IMR-90 (cell line): ENCODE data around the gene PRPS1L1. TPM values are rescaled to one million over a fixed set of nuclear protein-coding genes. Genes with fewer than 3 reads are reported as not detected.

Source experiments
- ATAC-seq: fragments of 200-7000 bp; cut with Tn5 transposase; 2 replicates; pipeline ENCODE4 v1.9.1; 2020; ENCODE audit warnings: low read depth, mild to moderate bottlenecking, moderate library complexity
- BruUV-seq: library from RNA; stranded (reverse); fragments of 400-500 nt; replicated peaks from 2 replicates; lab custom pipeline; 2021; lab: Mats Ljungman, UMichigan
- CTCF ChIA-PET: fragments of 300-600 bp; formaldehyde crosslinking; extraction: SDS; loops from one replicate; lab custom pipeline; 2021; ENCODE audit warnings: antibody characterized with exemption; lab: Yijun Ruan, JAX
- POLR2A ChIA-PET: fragments of 300-600 bp; sonication (Branson Sonifier 250); formaldehyde crosslinking; loops from one replicate; lab custom pipeline; 2022; ENCODE audit warnings: antibody characterized with exemption; ENCODE audit not compliant: unreplicated experiment; lab: Charles Lee
- DNase-seq: peaks from one replicate; pipeline ENCODE4 v3.0.0; 2013
- H2AFZ ChIP-seq: replicated peaks from 2 replicates; pipeline ENCODE3; 2013; ENCODE audit warnings: low read length, mild to moderate bottlenecking; ENCODE audit not compliant: poor library complexity
- H2AK5ac ChIP-seq: 2 replicates; pipeline ENCODE4 v1.6.1; 2013; ENCODE audit warnings: low read depth, low read length, inconsistent platforms
- H2AK9ac ChIP-seq: replicated peaks from 2 replicates; pipeline ENCODE3; 2013; ENCODE audit warnings: mild to moderate bottlenecking, low read depth, low read length, moderate library complexity; ENCODE audit not compliant: poor library complexity
- H2BK120ac ChIP-seq: 2 replicates; pipeline ENCODE4 v1.6.1; 2013; ENCODE audit warnings: low read depth, low read length, inconsistent platforms
- H2BK15ac ChIP-seq: 3 replicates; pipeline ENCODE4 v1.6.1; 2013; ENCODE audit warnings: low read depth, low read length, inconsistent platforms
- H2BK20ac ChIP-seq: 2 replicates; pipeline ENCODE4 v1.6.1; 2013; ENCODE audit warnings: low read depth, mild to moderate bottlenecking, inconsistent platforms, low read length, moderate library complexity
- H2BK5ac ChIP-seq: 2 replicates; pipeline ENCODE4 v1.6.1; 2013; ENCODE audit warnings: mild to moderate bottlenecking, low read depth, low read length, inconsistent platforms; ENCODE audit not compliant: poor library complexity, severe bottlenecking
- H3K14ac ChIP-seq: replicated peaks from 2 replicates; pipeline ENCODE4 v1.6.1; 2013; ENCODE audit warnings: low read depth, low read length, inconsistent platforms
- H3K18ac ChIP-seq: 2 replicates; pipeline ENCODE4 v1.6.1; 2013; ENCODE audit warnings: low read depth, low read length, control low read depth
- H3K23ac ChIP-seq: 2 replicates; pipeline ENCODE4 v1.6.1; 2013; ENCODE audit warnings: low read depth, low read length, inconsistent platforms
- H3K27ac ChIP-seq: 2 replicates; pipeline ENCODE4 v1.5.1; 2013; ENCODE audit warnings: mild to moderate bottlenecking, control low read depth, low read length; ENCODE audit not compliant: insufficient read depth
- H3K27me3 ChIP-seq: 2 replicates; pipeline ENCODE4 v1.6.1; 2013; ENCODE audit warnings: low read length; ENCODE audit not compliant: control insufficient read depth, insufficient read depth
- H3K36me3 ChIP-seq: 2 replicates; pipeline ENCODE4 v1.6.1; 2013; ENCODE audit warnings: low read length, mixed read lengths; ENCODE audit not compliant: control insufficient read depth, insufficient read depth
- H3K4ac ChIP-seq: 2 replicates; pipeline ENCODE4 v1.6.1; 2013; ENCODE audit warnings: low read depth, low read length, inconsistent platforms
- H3K4me1 ChIP-seq: 2 replicates; pipeline ENCODE4 v1.6.1; 2013; ENCODE audit warnings: low read length, mixed read lengths; ENCODE audit not compliant: control insufficient read depth, insufficient read depth
- H3K4me2 ChIP-seq: 2 replicates; pipeline ENCODE4 v1.6.1; 2013; ENCODE audit warnings: low read depth, mild to moderate bottlenecking, control low read depth, low read length, moderate library complexity
- H3K4me3 ChIP-seq: 2 replicates; pipeline ENCODE4 v1.5.1; 2013; ENCODE audit warnings: low read depth, mild to moderate bottlenecking, control low read depth, low read length, moderate library complexity; ENCODE audit not compliant: insufficient read depth
- H3K56ac ChIP-seq: 2 replicates; pipeline ENCODE4 v1.6.1; 2013; ENCODE audit warnings: low read length, inconsistent platforms; ENCODE audit not compliant: insufficient read depth; ENCODE audit errors: extremely low read depth
- H3K79me1 ChIP-seq, 2 experiments: 2 replicates each; pipeline ENCODE4 v1.6.1; 2013; ENCODE audit warnings: low read length in 2 of 2, inconsistent platforms in 1 of 2, low read depth in 1 of 2
- H3K9ac ChIP-seq: 2 replicates; pipeline ENCODE4 v1.6.1; 2013; ENCODE audit warnings: low read depth, low read length, control low read depth
- H3K9me1 ChIP-seq: 2 replicates; pipeline ENCODE4 v1.6.1; 2013; ENCODE audit warnings: low read length, inconsistent platforms; ENCODE audit not compliant: insufficient read depth
- H3K9me3 ChIP-seq: 2 replicates; pipeline ENCODE4 v1.6.1; 2013; ENCODE audit warnings: low read length; ENCODE audit not compliant: control insufficient read depth, insufficient read depth
- H4K20me1 ChIP-seq: 2 replicates; pipeline ENCODE4 v1.6.1; 2013; ENCODE audit warnings: low read length, inconsistent platforms; ENCODE audit not compliant: insufficient read depth
- H4K5ac ChIP-seq: 2 replicates; pipeline ENCODE4 v1.6.1; 2013; ENCODE audit warnings: mild to moderate bottlenecking, low read depth, low read length, control low read depth
- H4K8ac ChIP-seq, 2 experiments: 2 replicates each; pipeline ENCODE4 v1.6.1; 2013; ENCODE audit warnings: low read depth in 2 of 2, low read length in 2 of 2, control low read depth in 1 of 2, inconsistent platforms in 1 of 2
- H4K91ac ChIP-seq: 2 replicates; pipeline ENCODE4 v1.6.1; 2013; ENCODE audit warnings: low read depth, low read length, inconsistent platforms; ENCODE audit not compliant: insufficient read depth
- BHLHE40 ChIP-seq: fragments of 150-350 bp; IDR thresholded peaks from 2 replicates; pipeline ENCODE4 v1.6.1; 2016; ENCODE audit warnings: mild to moderate bottlenecking, low read depth, low read length
- CEBPB ChIP-seq: IDR thresholded peaks from 2 replicates; pipeline ENCODE4 v1.6.1; 2012; ENCODE audit warnings: low read depth, low read length, improper control_type of control experiment
- ELK1 ChIP-seq: fragments of 150-350 bp; IDR thresholded peaks from 2 replicates; pipeline ENCODE4 v1.6.1; 2016; ENCODE audit warnings: low read depth, mild to moderate bottlenecking, low read length, moderate library complexity, borderline replicate concordance
- FOS ChIP-seq: fragments of 150-350 bp; IDR thresholded peaks from 2 replicates; pipeline ENCODE4 v1.6.1; 2016; ENCODE audit warnings: low read depth, low read length
- MAFK ChIP-seq: IDR thresholded peaks from 2 replicates; pipeline ENCODE4 v1.6.1; 2012; ENCODE audit warnings: low read depth, low read length, improper control_type of control experiment
- MAZ ChIP-seq: IDR thresholded peaks from 2 replicates; pipeline ENCODE4 v1.6.1; 2012; ENCODE audit warnings: low read depth, mild to moderate bottlenecking, low read length, improper control_type of control experiment, moderate library complexity, borderline replicate concordance
- MXI1 ChIP-seq: IDR thresholded peaks from 2 replicates; pipeline ENCODE4 v1.6.1; 2012; ENCODE audit warnings: low read depth, mild to moderate bottlenecking, low read length, moderate library complexity, borderline replicate concordance
- POLR2A ChIP-seq: IDR thresholded peaks from 2 replicates; pipeline ENCODE4 v1.6.1; 2012; ENCODE audit warnings: mild to moderate bottlenecking, low read depth, low read length
- RAD21 ChIP-seq: IDR thresholded peaks from 2 replicates; pipeline ENCODE4 v1.6.1; 2012; ENCODE audit warnings: low read length, improper control_type of control experiment
- RFX5 ChIP-seq: IDR thresholded peaks from 2 replicates; pipeline ENCODE4 v1.8.0; 2012; ENCODE audit warnings: low read depth, mild to moderate bottlenecking, low read length, moderate library complexity
- WGBS, 2 experiments: methylation state at CpG; one replicate each; pipeline versions ENCODE4 v1.1.5 to v1.1.7; 2013; ENCODE audit warnings: missing lambda C conversion rate in 2 of 2; ENCODE audit not compliant: insufficient read length in 1 of 2; ENCODE audit errors: extremely low coverage in 2 of 2; 5-methylcytosine and 5-hydroxymethylcytosine counted together
- dilution Hi-C: fragments of 300-500 bp; cut with HindIII; formaldehyde crosslinking; loops from one replicate; pipeline ENCODE4 v1.14.3; 2018; ENCODE audit warnings: low sequenced_read_pairs; ENCODE audit not compliant: unreplicated experiment
- in situ Hi-C: fragments of 300-500 bp; cut with MboI; formaldehyde crosslinking; loops from 3 replicates; pipeline ENCODE4 v1.14.3; 2019; ENCODE audit warnings: low sequenced_read_pairs, inconsistent platforms, mixed read lengths
- intact Hi-C: fragments of 100-400 bp; cut with micrococcal nuclease; formaldehyde crosslinking; loops from 2 replicates; pipeline ENCODE4 v1.10.0; 2022
- polyA plus RNA-seq, 3 experiments: library from polyadenylated mRNA; depleted of rRNA; stranded (reverse); fragments of >200 nt; gene quantifications; 2 replicates each; pipeline ENCODE4 v1.2.3, GENCODE V29; 2012; ENCODE audit warnings: low replicate concordance in 1 of 3
- total RNA-seq: library from RNA; depleted of rRNA; stranded (reverse); fragments of >200 nt; gene quantifications from 2 replicates; pipeline ENCODE4 v1.2.3, GENCODE V29; 2012
- TF ChIP-seq, protein P1 (sequence below): conservative IDR thresholded peaks from 2 replicates; pipeline ENCODE4 v1.5.1; 2012; ENCODE audit warnings: mild to moderate bottlenecking, low read depth, low read length, improper control_type of control experiment
- TF ChIP-seq, protein P2 (sequence below): fragments of 150-350 bp; IDR thresholded peaks from 2 replicates; pipeline ENCODE4 v1.6.1; 2017; ENCODE audit warnings: mild to moderate bottlenecking, antibody characterized with exemption, low read length, low read depth

Gene PRPS1L1
- total and polyA plus RNA-seq, 2 of the 4 experiments (the other 2 are of a cell fraction): not detected

DNA sequence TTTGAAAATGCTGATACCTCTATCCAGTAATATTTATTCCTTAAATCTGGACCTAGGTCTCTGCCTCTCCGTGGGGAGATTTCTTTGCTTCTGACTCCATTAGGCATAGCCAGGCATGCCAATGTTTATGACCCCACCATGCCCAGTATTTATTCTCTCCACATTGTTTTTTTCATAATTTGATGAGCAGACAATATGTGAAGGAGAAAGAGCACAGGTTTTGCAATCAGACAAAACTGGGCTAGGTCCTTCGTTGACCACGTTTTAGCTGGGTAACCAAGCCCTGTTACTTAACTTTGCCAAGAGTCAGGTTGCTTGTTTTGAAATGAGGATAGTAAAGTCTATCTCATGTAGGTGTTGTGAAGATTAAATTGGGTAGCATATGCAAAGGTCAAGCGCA is 21.6 kb upstream of the PRPS1L1 start:
- Histone ChIP-seq H3K9me1 (no peaks in the 10 kb centered on the region), H3K18ac (no peak overlapping the region), H3K4me1 (no peaks in the 10 kb centered on the region), H3K56ac (no peak overlapping the region), H3K36me3 (no peaks in the 10 kb centered on the region), H4K20me1 (no peaks in the 10 kb centered on the region), H3K9me3 (no peaks in the 10 kb centered on the region), H2AK5ac (no peak overlapping the region), H3K23ac (no peak overlapping the region), H3K27me3 (no peaks in the 10 kb centered on the region), H2AFZ (no peak overlapping the region), H2AK9ac (no peak overlapping the region), H3K9ac (no peak overlapping the region), H2BK5ac (no peak overlapping the region), H4K91ac (no peak overlapping the region), H3K4me2 (no peak overlapping the region), H3K4me3 (no peak overlapping the region), H3K4ac (no peak overlapping the region), H3K79me1 (no peaks in the 10 kb centered on the region), H2BK15ac (no peak overlapping the region), H2BK120ac (no peak overlapping the region), H3K14ac (no peak overlapping the region), H2BK20ac (no peak overlapping the region), H4K5ac (no peak overlapping the region), H4K8ac (no peak overlapping the region), H3K27ac (no peak overlapping the region)
- TF ChIP-seq CEBPB: no peak
- TF ChIP-seq ELK1: no peak
- no peak for TF ChIP-seq MAZ
- TF ChIP-seq FOS: no peak
- no peak for TF ChIP-seq POLR2A
- no peak for TF ChIP-seq MAFK
- TF ChIP-seq RAD21: no peak
- TF ChIP-seq, protein P1, sequence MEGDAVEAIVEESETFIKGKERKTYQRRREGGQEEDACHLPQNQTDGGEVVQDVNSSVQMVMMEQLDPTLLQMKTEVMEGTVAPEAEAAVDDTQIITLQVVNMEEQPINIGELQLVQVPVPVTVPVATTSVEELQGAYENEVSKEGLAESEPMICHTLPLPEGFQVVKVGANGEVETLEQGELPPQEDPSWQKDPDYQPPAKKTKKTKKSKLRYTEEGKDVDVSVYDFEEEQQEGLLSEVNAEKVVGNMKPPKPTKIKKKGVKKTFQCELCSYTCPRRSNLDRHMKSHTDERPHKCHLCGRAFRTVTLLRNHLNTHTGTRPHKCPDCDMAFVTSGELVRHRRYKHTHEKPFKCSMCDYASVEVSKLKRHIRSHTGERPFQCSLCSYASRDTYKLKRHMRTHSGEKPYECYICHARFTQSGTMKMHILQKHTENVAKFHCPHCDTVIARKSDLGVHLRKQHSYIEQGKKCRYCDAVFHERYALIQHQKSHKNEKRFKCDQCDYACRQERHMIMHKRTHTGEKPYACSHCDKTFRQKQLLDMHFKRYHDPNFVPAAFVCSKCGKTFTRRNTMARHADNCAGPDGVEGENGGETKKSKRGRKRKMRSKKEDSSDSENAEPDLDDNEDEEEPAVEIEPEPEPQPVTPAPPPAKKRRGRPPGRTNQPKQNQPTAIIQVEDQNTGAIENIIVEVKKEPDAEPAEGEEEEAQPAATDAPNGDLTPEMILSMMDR: no peak
- no peak for TF ChIP-seq BHLHE40
- TF ChIP-seq, protein P2, sequence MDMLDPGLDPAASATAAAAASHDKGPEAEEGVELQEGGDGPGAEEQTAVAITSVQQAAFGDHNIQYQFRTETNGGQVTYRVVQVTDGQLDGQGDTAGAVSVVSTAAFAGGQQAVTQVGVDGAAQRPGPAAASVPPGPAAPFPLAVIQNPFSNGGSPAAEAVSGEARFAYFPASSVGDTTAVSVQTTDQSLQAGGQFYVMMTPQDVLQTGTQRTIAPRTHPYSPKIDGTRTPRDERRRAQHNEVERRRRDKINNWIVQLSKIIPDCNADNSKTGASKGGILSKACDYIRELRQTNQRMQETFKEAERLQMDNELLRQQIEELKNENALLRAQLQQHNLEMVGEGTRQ: no peak
- TF ChIP-seq MXI1: no peak
- TF ChIP-seq RFX5: no peak
- DNase-seq (no peak), ATAC-seq (no peak)
- no TSS peak for BruUV-seq
- dilution Hi-C loops: no loop called here
- ChIA-PET POLR2A (interaction anchor here (0.6 kb wide), 1 partner anchor 44 kb away, joined by 3 read pairs; no protein-coding TSS in a partner anchor), CTCF (no interaction called here)
- intact Hi-C loops: no loop called here
- in situ Hi-C loops: no loop called here
- WGBS, 2 experiments: 20% methylated on average over 1 of the region's 4 CpGs; no CpG with 5 or more reads in 1 of the 2 experiments
